ENCODE measurements around the gene ZFYVE28.

DNA sequence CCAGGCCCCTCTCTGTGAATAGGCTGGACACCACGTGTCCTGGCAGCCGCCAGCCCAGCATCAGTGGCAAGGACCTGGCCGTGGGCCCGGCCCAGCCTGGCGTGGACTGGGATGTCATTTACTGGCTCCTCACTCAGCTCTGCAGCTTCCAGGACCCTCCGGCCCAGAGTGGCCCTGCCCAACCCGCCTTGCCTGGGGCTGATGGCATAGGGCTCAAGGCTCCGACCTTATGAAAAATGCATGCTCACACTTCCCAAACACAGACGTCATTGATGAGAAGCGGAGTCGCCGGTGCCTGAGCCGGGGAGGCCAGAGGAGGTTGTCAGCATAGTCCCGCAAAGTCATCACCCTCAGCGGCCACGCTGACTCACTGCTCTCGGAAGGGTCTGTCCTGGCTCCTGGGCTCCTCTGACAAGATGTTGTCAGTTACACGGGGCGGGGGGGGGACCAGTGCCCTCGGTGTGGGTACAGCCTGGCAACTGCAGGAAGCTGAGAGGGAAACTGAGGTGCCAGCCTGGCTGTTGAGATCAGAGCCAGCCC lies 14.6 kb upstream of the ZFYVE28 start:
- TF ChIP-seq CREB1 (IDR thresholded peaks at IDR 0.05; ENCODE audit: low read depth) (no peak), MXI1 (IDR thresholded peaks at IDR 0.05; ENCODE audit: low read depth, low read length) (no peak), ATF2 (IDR thresholded peaks at IDR 0.05; ENCODE audit: low read length) (no peak)
- TF ChIP-seq, protein P1, sequence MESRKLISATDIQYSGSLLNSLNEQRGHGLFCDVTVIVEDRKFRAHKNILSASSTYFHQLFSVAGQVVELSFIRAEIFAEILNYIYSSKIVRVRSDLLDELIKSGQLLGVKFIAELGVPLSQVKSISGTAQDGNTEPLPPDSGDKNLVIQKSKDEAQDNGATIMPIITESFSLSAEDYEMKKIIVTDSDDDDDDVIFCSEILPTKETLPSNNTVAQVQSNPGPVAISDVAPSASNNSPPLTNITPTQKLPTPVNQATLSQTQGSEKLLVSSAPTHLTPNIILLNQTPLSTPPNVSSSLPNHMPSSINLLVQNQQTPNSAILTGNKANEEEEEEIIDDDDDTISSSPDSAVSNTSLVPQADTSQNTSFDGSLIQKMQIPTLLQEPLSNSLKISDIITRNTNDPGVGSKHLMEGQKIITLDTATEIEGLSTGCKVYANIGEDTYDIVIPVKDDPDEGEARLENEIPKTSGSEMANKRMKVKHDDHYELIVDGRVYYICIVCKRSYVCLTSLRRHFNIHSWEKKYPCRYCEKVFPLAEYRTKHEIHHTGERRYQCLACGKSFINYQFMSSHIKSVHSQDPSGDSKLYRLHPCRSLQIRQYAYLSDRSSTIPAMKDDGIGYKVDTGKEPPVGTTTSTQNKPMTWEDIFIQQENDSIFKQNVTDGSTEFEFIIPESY (IDR thresholded peaks at IDR 0.05) = no peak

All from GM12878 (cell line).